ENCODE results near the gene ZBTB32.
A peak's percentile ranks its signal among the peaks of the same experiment; 100 is the strongest.

The ZBTB32 gene

GRCh38 chr19:35757749-35758608 is 53.6 kb downstream of the ZBTB32 start, which contains the start of gene PROSER3:
PROSER3 (plus strand) TSS chr19:35758176; CDS start chr19:35758216, 40 bp downstream.
- peak; percentile 99 for DNase-seq (ENCODE audit: low read depth)
- in situ Hi-C loops (cut with HindIII; ENCODE audit: low sequenced_read_pairs): no loop called here
- TF ChIP-seq CTCF (IDR thresholded peaks at IDR 0.05; ENCODE audit: low read depth, low read length, missing control alignments): no peak
- peak within 1 kb of the TSS; percentile 94 for H3K4me3 ChIP-seq (ENCODE audit: low read depth, low read length)

GRCh38 chr19:35759697-35760096 is 55.3 kb downstream of the ZBTB32 start:
- in situ Hi-C loops (cut with HindIII; ENCODE audit: low sequenced_read_pairs): no loop called here
- DNase-seq (ENCODE audit: low read depth): no peak
- H3K4me3 ChIP-seq (ENCODE audit: low read depth, low read length): no peak overlapping the region
- no peak for TF ChIP-seq CTCF (IDR thresholded peaks at IDR 0.05; ENCODE audit: low read depth, low read length, missing control alignments)

- DNase-seq (ENCODE audit: low read depth): no peak
- no peak overlapping the region for H3K4me3 ChIP-seq (ENCODE audit: low read depth, low read length)
- in situ Hi-C loops (cut with HindIII; ENCODE audit: low sequenced_read_pairs): no loop called here
- TF ChIP-seq CTCF (IDR thresholded peaks at IDR 0.05; ENCODE audit: low read depth, low read length, missing control alignments): no peak
These were observed 56.5 kb downstream of the ZBTB32 start for GRCh38 chr19:35760711-35761349.

- in situ Hi-C loops (cut with HindIII; ENCODE audit: low sequenced_read_pairs): no loop called here
- no peak for DNase-seq (ENCODE audit: low read depth)
- no peak overlapping the region for H3K4me3 ChIP-seq (ENCODE audit: low read depth, low read length)
- TF ChIP-seq CTCF (IDR thresholded peaks at IDR 0.05; ENCODE audit: low read depth, low read length, missing control alignments): no peak
These were observed 60.3 kb downstream of the ZBTB32 start for GRCh38 chr19:35764432-35765315.
